Measurements from ENCODE around the gene CLCN4.

GRCh38 chrX:10237241-10237640 lies 80.5 kb downstream of the CLCN4 start:
- TF ChIP-seq CTCF (IDR thresholded peaks at IDR 0.05) (no peak), POLR2A (IDR thresholded peaks at IDR 0.05) (no peak)
